ENCODE data around the gene PAK6. TPM values are rescaled to one million over a fixed set of nuclear protein-coding genes. Genes with fewer than 3 reads are reported as not detected.

The PAK6 gene
- total and polyA plus RNA-seq, 2 experiments from 2014 or later, result 2.6 to 2.7 TPM

- H3K79me2 ChIP-seq, result no peaks in the 10 kb centered on the region
- no peaks in the 10 kb centered on the region for H3K9me2 ChIP-seq (replicated peaks; ENCODE audit: insufficient read depth)
- no peaks in the 10 kb centered on the region for H3K4me1 ChIP-seq (ENCODE audit: insufficient read depth)
- H3K27ac ChIP-seq, result no peak overlapping the region
- no peak overlapping the region for H3K4me2 ChIP-seq
- H3K4me3 ChIP-seq, result no peak overlapping the region
- DNase-seq (ENCODE audit: low spot score), result no peak
- peaks cover 29% of the 10 kb centered on the region for H3K27me3 ChIP-seq
- TF ChIP-seq EZH2 (IDR thresholded peaks at IDR 0.05; ENCODE audit: borderline replicate concordance) (no peak), CTCF (IDR thresholded peaks at IDR 0.05; ENCODE audit: poor library complexity) (no peak)
- no peak overlapping the region for H2AFZ ChIP-seq
- H3K36me3 ChIP-seq (replicated peaks; ENCODE audit: insufficient read depth, low read depth), result no peaks in the 10 kb centered on the region
- H4K20me1 ChIP-seq (ENCODE audit: insufficient read depth, poor library complexity, severe bottlenecking), result no peaks in the 10 kb centered on the region
- no peaks in the 10 kb centered on the region for H3K9me3 ChIP-seq (ENCODE audit: low read depth)
- WGBS (ENCODE audit: low lambda C conversion rate, missing lambda C conversion rate), result 85% methylated on average over 7 of the region's 7 CpGs
These were observed 37.1 kb downstream of the PAK6 start for GRCh38 chr15:40275954-40276353.

- Histone ChIP-seq H3K4me2 (no peak overlapping the region), H3K36me3 (replicated peaks; ENCODE audit: insufficient read depth, low read depth) (no peaks in the 10 kb centered on the region), H3K9me3 (ENCODE audit: low read depth) (no peaks in the 10 kb centered on the region), H3K27ac (no peak overlapping the region), H3K4me3 (no peak overlapping the region), H4K20me1 (ENCODE audit: insufficient read depth, poor library complexity, severe bottlenecking) (no peaks in the 10 kb centered on the region), H3K9me2 (replicated peaks; ENCODE audit: insufficient read depth) (no peaks in the 10 kb centered on the region), H3K27me3 (peaks cover 37% of the 10 kb centered on the region), H2AFZ (no peak overlapping the region), H3K4me1 (ENCODE audit: insufficient read depth) (peaks cover 4% of the 10 kb centered on the region), H3K79me2 (no peaks in the 10 kb centered on the region)
- no peak for DNase-seq (ENCODE audit: low spot score)
- no peak for TF ChIP-seq EZH2phosphoT487 (IDR thresholded peaks at IDR 0.05; ENCODE audit: low read depth, severe bottlenecking, unreplicated experiment)
- TF ChIP-seq EZH2 (IDR thresholded peaks at IDR 0.05; ENCODE audit: borderline replicate concordance), result no peak
- no peak for TF ChIP-seq CTCF (IDR thresholded peaks at IDR 0.05; ENCODE audit: poor library complexity)
- WGBS (ENCODE audit: low lambda C conversion rate, missing lambda C conversion rate), result 54% methylated on average over 4 of the region's 4 CpGs
These were observed 38.1 kb downstream of the PAK6 start for GRCh38 chr15:40276927-40277326.

- Histone ChIP-seq H3K9me2 (replicated peaks; ENCODE audit: insufficient read depth) (no peaks in the 10 kb centered on the region), H4K20me1 (ENCODE audit: insufficient read depth, poor library complexity, severe bottlenecking) (no peaks in the 10 kb centered on the region), H3K4me3 (no peak overlapping the region), H3K27ac (no peak overlapping the region), H3K4me1 (ENCODE audit: insufficient read depth) (peaks cover 8% of the 10 kb centered on the region), H3K27me3 (peaks cover 42% of the 10 kb centered on the region), H3K79me2 (no peaks in the 10 kb centered on the region), H2AFZ (no peak overlapping the region), H3K36me3 (replicated peaks; ENCODE audit: insufficient read depth, low read depth) (no peaks in the 10 kb centered on the region), H3K9me3 (ENCODE audit: low read depth) (no peaks in the 10 kb centered on the region), H3K4me2 (no peak overlapping the region)
- 66% methylated on average over 16 of the region's 16 CpGs for WGBS (ENCODE audit: low lambda C conversion rate, missing lambda C conversion rate)
- TF ChIP-seq EZH2phosphoT487 (IDR thresholded peaks at IDR 0.05; ENCODE audit: low read depth, severe bottlenecking, unreplicated experiment) (no peak), CTCF (IDR thresholded peaks at IDR 0.05; ENCODE audit: poor library complexity) (no peak), EZH2 (IDR thresholded peaks at IDR 0.05; ENCODE audit: borderline replicate concordance) (no peak)
- DNase-seq (ENCODE audit: low spot score), result no peak
These were observed 38.6 kb downstream of the PAK6 start for GRCh38 chr15:40277471-40277870.

GRCh38 chr15:40278026-40278425 is 39.2 kb downstream of the PAK6 start:
- Histone ChIP-seq H3K36me3 (replicated peaks; ENCODE audit: insufficient read depth, low read depth) (no peaks in the 10 kb centered on the region), H2AFZ (no peak overlapping the region), H3K27me3 (peaks cover 48% of the 10 kb centered on the region), H3K9me3 (ENCODE audit: low read depth) (no peaks in the 10 kb centered on the region), H3K4me2 (no peak overlapping the region), H3K4me1 (ENCODE audit: insufficient read depth) (peaks cover 14% of the 10 kb centered on the region), H3K9me2 (replicated peaks; ENCODE audit: insufficient read depth) (no peaks in the 10 kb centered on the region), H4K20me1 (ENCODE audit: insufficient read depth, poor library complexity, severe bottlenecking) (no peaks in the 10 kb centered on the region), H3K4me3 (no peak overlapping the region), H3K27ac (no peak overlapping the region), H3K79me2 (no peaks in the 10 kb centered on the region)
- no peak for DNase-seq (ENCODE audit: low spot score)
- 71% methylated on average over 10 of the region's 10 CpGs for WGBS (ENCODE audit: low lambda C conversion rate, missing lambda C conversion rate)
- TF ChIP-seq EZH2 (IDR thresholded peaks at IDR 0.05; ENCODE audit: borderline replicate concordance) (no peak), CTCF (IDR thresholded peaks at IDR 0.05; ENCODE audit: poor library complexity) (no peak), EZH2phosphoT487 (IDR thresholded peaks at IDR 0.05; ENCODE audit: low read depth, severe bottlenecking, unreplicated experiment) (no peak)

Data from hepatocyte (in vitro differentiated cells).